B cell (primary cell): ENCODE data around the gene LIFR. TPM values are rescaled to one million over a fixed set of nuclear protein-coding genes. Genes with fewer than 3 reads are reported as not detected.

Experiments used
- ATAC-seq: fragments of 200-7000 bp; cut with Tn5 transposase; one replicate; pipeline ENCODE4 v1.10.0; 2021; ENCODE audit warnings: low read depth, mild to moderate bottlenecking, moderate number of reproducible peaks, moderate library complexity
- CTCF ChIA-PET: fragments of 350-600 bp; sonication (Branson Sonifier 250); formaldehyde crosslinking; loops from one replicate; lab custom pipeline; 2021; ENCODE audit warnings: antibody characterized with exemption, inconsistent platforms; lab: Charles Lee
- POLR2A ChIA-PET: fragments of 350-600 bp; sonication (Branson Sonifier 250); formaldehyde crosslinking; loops from one replicate; lab custom pipeline; 2021; ENCODE audit warnings: antibody characterized with exemption; lab: Charles Lee
- DNase-seq: peaks from one replicate; pipeline ENCODE4 v3.0.0; 2013
- H2AFZ ChIP-seq: 2 replicates; pipeline ENCODE4 v1.6.1; 2012; ENCODE audit warnings: mild to moderate bottlenecking, low read depth, low read length; ENCODE audit not compliant: insufficient read depth, poor library complexity, severe bottlenecking
- H3K27ac ChIP-seq, 2 donors: 1 replicate in 1 of 2; 2 replicates in 1 of 2; pipeline ENCODE4 v1.5.1; 2012 to 2013; ENCODE audit warnings: low read length in 2 of 2, mild to moderate bottlenecking in 2 of 2, moderate library complexity in 1 of 2
- H3K27me3 ChIP-seq, 4 experiments: fragments of 200-600 bp in 1 of 4; sonication (generic) in 1 of 4; replicated peaks in 1 of 4; 1 replicate in 2 of 4; 2 replicates in 2 of 4; pipeline versions ENCODE4 v1.6.1 to v1.7.0; 2013 to 2016; ENCODE audit warnings: low read length in 3 of 4, mild to moderate bottlenecking in 2 of 4, mixed read lengths in 1 of 4, moderate library complexity in 1 of 4; ENCODE audit not compliant: insufficient read depth in 4 of 4, control insufficient read depth in 3 of 4; ENCODE audit errors: control extremely low read depth in 1 of 4
- H3K36me3 ChIP-seq, 2 experiments: replicated peaks in 1 of 2; 1 replicate in 1 of 2; 2 replicates in 1 of 2; pipeline versions ENCODE4 v1.6.1 to v1.7.1; 2013; ENCODE audit warnings: low read length in 1 of 2; ENCODE audit not compliant: insufficient read depth in 2 of 2, control insufficient read depth in 1 of 2; ENCODE audit errors: control extremely low read depth in 1 of 2, extremely low read depth in 1 of 2
- H3K4me1 ChIP-seq, 2 donors: fragments of 200-600 bp in 1 of 2; sonication (generic) in 1 of 2; 1 replicate in 1 of 2; 2 replicates in 1 of 2; pipeline versions ENCODE4 v1.5.1 to v1.6.1; 2013 to 2017; ENCODE audit warnings: low read length in 2 of 2; ENCODE audit not compliant: control insufficient read depth in 2 of 2, insufficient read depth in 2 of 2
- H3K4me2 ChIP-seq: replicated peaks from 2 replicates; pipeline ENCODE3; 2012; ENCODE audit warnings: mild to moderate bottlenecking, low read depth, low read length; ENCODE audit not compliant: poor library complexity, severe bottlenecking
- H3K4me3 ChIP-seq, 5 experiments: fragments of 200-600 bp in 1 of 5; sonication (generic) in 1 of 5; 1 replicate in 3 of 5; 2 replicates in 2 of 5; pipeline versions ENCODE4 v1.5.1 to v1.7.0; 2011 to 2016; ENCODE audit warnings: low read length in 4 of 5, mild to moderate bottlenecking in 4 of 5, low read depth in 2 of 5, control low read depth in 1 of 5, moderate library complexity in 1 of 5; ENCODE audit not compliant: insufficient read depth in 1 of 5; ENCODE audit errors: control extremely low read depth in 1 of 5, extremely low read depth in 1 of 5
- H3K79me2 ChIP-seq: fragments of 200-600 bp; sonication (generic); one replicate; pipeline ENCODE4 v1.6.0; 2016; ENCODE audit warnings: low read length; ENCODE audit not compliant: control insufficient read depth, insufficient read depth
- H3K9ac ChIP-seq: fragments of 200-600 bp; sonication (generic); 2 replicates; pipeline ENCODE4 v1.6.1; 2017; ENCODE audit warnings: mild to moderate bottlenecking, low read length, moderate library complexity
- H3K9me3 ChIP-seq, 3 donors: one replicate each; pipeline versions ENCODE4 v1.6.1 to v1.7.1; 2013; ENCODE audit warnings: low read length in 2 of 3; ENCODE audit not compliant: control insufficient read depth in 2 of 3, insufficient read depth in 1 of 3; ENCODE audit errors: control extremely low read depth in 1 of 3
- H4K20me1 ChIP-seq: 2 replicates; pipeline ENCODE4 v1.6.0; 2012; ENCODE audit warnings: mild to moderate bottlenecking, low read length; ENCODE audit not compliant: insufficient read depth, control insufficient read depth, poor library complexity, severe bottlenecking
- H3K27ac Mint-ChIP-seq: one replicate; pipeline ENCODE4 v1.8.0; 2021; ENCODE audit warnings: mixed read lengths
- H3K27me3 Mint-ChIP-seq: one replicate; pipeline ENCODE4 v1.8.0; 2021; ENCODE audit warnings: mixed read lengths
- H3K4me1 Mint-ChIP-seq: one replicate; pipeline ENCODE4 v1.8.0; 2021; ENCODE audit warnings: mixed read lengths
- H3K4me3 Mint-ChIP-seq: one replicate; pipeline ENCODE4 v1.8.0; 2021; ENCODE audit warnings: mixed read lengths
- H3K9me3 Mint-ChIP-seq: one replicate; pipeline ENCODE4 v1.8.0; 2022; ENCODE audit warnings: mixed read lengths; ENCODE audit not compliant: insufficient read depth
- EZH2 ChIP-seq: IDR thresholded peaks from 2 replicates; pipeline ENCODE4 v1.6.1; 2012; ENCODE audit warnings: borderline replicate concordance, low read depth, mild to moderate bottlenecking, moderate library complexity, low read length; ENCODE audit not compliant: insufficient read depth, poor library complexity, severe bottlenecking
- WGBS: methylation state at CpG from one replicate; pipeline ENCODE4 v1.1.5; 2013; ENCODE audit warnings: missing lambda C conversion rate; ENCODE audit not compliant: insufficient coverage; 5-methylcytosine and 5-hydroxymethylcytosine counted together
- intact Hi-C: fragments of 100-400 bp; cut with micrococcal nuclease; formaldehyde crosslinking; loops from one replicate; pipeline ENCODE4 v1.10.0; 2022
- polyA plus RNA-seq: library from polyadenylated mRNA; depleted of rRNA; stranded (reverse); fragments of >200 nt; gene quantifications from 2 replicates; pipeline ENCODE4 v1.2.3, GENCODE V29; 2012
- total RNA-seq, 2 donors: library from RNA; stranded (reverse); fragments of 120-200 nt in 1 of 2; gene quantifications; 1 replicate in 1 of 2; 2 replicates in 1 of 2; pipeline versions ENCODE4 v1.2.3 to v1.2.4, GENCODE V29; 2013 to 2022
- TF ChIP-seq, protein P1 (sequence below): fragments of 200-600 bp; IDR thresholded peaks from one replicate; pipeline ENCODE4 v1.8.0; 2022; ENCODE audit warnings: antibody characterized with exemption, mild to moderate bottlenecking

The LIFR gene
- total and polyA plus RNA-seq, 2 donors (not counting 1 experiment from before 2014, with no cell fraction given) = not detected

DNA sequence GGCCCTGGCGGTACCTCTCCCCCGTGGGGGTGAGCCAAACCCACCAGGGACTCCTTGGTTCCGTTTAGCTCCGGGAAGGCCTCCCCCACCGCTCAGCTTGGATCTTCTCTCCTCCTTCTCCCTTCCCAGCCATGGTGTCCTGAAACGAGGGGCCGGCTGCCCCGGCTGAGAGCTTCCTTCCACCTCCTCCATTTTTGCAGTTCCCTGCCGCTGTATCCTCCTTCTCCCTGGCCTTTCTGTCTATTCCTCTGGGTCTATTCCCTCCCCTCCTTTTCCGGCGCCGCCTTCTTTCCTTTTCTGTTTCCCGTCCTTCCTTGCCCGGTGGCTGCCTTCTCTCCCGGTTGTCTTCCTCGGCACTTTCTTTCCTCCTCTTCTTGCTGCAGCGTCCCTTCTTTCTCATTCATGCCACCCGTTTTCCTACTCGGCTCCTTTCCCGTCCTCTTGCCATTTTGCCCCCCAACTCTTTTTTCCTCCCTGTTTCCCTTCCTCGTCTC, 110.4 kb downstream of the LIFR start:
- DNase-seq (no peak), ATAC-seq (no peak)
- Mint-ChIP-seq H3K27me3 (peaks cover 69% of the 10 kb centered on the region), H3K27ac (no peak overlapping the region), H3K9me3 (no peaks in the 10 kb centered on the region), H3K4me3 (no peak overlapping the region), H3K4me1 (no peaks in the 10 kb centered on the region)
- WGBS = 87% methylated on average over 20 of the region's 21 CpGs
- intact Hi-C loops = loop anchor here (10.0 kb wide), 1 partner anchor 1129 kb away; no protein-coding TSS in a partner anchor
- ChIA-PET POLR2A (no interaction called here), CTCF (no interaction called here)
- Histone ChIP-seq H3K4me1 (peaks cover 0 to 3% of the 10 kb centered on the region in 2 donors), H3K79me2 (no peaks in the 10 kb centered on the region), H3K27me3 (peaks cover 0 to 68% (median 42%) of the 10 kb centered on the region in 4 experiments), H2AFZ (no peak overlapping the region), H3K27ac (no peak overlapping the region), H3K4me3 (no peak overlapping the region), H3K36me3 (no peaks in the 10 kb centered on the region), H3K9me3 (peaks cover 0 to 30% (median 0%) of the 10 kb centered on the region in 3 donors), H3K4me2 (no peak overlapping the region), H3K9ac (no peak overlapping the region), H4K20me1 (no peaks in the 10 kb centered on the region)
- TF ChIP-seq, protein P1, sequence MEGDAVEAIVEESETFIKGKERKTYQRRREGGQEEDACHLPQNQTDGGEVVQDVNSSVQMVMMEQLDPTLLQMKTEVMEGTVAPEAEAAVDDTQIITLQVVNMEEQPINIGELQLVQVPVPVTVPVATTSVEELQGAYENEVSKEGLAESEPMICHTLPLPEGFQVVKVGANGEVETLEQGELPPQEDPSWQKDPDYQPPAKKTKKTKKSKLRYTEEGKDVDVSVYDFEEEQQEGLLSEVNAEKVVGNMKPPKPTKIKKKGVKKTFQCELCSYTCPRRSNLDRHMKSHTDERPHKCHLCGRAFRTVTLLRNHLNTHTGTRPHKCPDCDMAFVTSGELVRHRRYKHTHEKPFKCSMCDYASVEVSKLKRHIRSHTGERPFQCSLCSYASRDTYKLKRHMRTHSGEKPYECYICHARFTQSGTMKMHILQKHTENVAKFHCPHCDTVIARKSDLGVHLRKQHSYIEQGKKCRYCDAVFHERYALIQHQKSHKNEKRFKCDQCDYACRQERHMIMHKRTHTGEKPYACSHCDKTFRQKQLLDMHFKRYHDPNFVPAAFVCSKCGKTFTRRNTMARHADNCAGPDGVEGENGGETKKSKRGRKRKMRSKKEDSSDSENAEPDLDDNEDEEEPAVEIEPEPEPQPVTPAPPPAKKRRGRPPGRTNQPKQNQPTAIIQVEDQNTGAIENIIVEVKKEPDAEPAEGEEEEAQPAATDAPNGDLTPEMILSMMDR = no peak
- no peak for TF ChIP-seq EZH2

- Mint-ChIP-seq H3K4me3 (no peak overlapping the region), H3K4me1 (no peaks in the 10 kb centered on the region), H3K27me3 (peaks cover 65% of the 10 kb centered on the region), H3K27ac (no peak overlapping the region), H3K9me3 (no peaks in the 10 kb centered on the region)
- H3K4me2 ChIP-seq = no peak overlapping the region
- peaks cover 0 to 24% (median 0%) of the 10 kb centered on the region in 3 donors for H3K9me3 ChIP-seq
- peaks cover 0 to 3% of the 10 kb centered on the region in 2 donors for H3K4me1 ChIP-seq
- ChIA-PET CTCF (no interaction called here), POLR2A (no interaction called here)
- no peak for ATAC-seq
- intact Hi-C loops = loop anchor here (10.0 kb wide), 1 partner anchor 1129 kb away; no protein-coding TSS in a partner anchor
- H3K79me2 ChIP-seq = no peaks in the 10 kb centered on the region
- no peak overlapping the region for H3K4me3 ChIP-seq
- TF ChIP-seq EZH2 = no peak
- TF ChIP-seq, protein P1 = no peak
- no peak overlapping the region for H3K9ac ChIP-seq
- no peak overlapping the region for H2AFZ ChIP-seq
- 93% methylated on average over 23 of the region's 24 CpGs for whole genome bisulfite sequencing
- H4K20me1 ChIP-seq = no peaks in the 10 kb centered on the region
- H3K36me3 ChIP-seq = no peaks in the 10 kb centered on the region
- peaks cover 0 to 63% (median 40%) of the 10 kb centered on the region in 4 experiments for H3K27me3 ChIP-seq
- H3K27ac ChIP-seq = no peak overlapping the region
- DNase-seq = no peak
Measured at GRCh38 chr5:38445374-38446028, 110.9 kb downstream of the LIFR start.
